Activated naive CD8-positive, alpha-beta T cell treated with anti-CD3 and anti-CD28 coated beads, Interleukin-2, amount 10 ng/mL, durations not matched to agents 7 days and 5 days (primary cell): ENCODE results near the gene CD300LG. TPM values are rescaled to one million over a fixed set of nuclear protein-coding genes. Genes with fewer than 3 reads are reported as not detected.
"Not testable (repeated sequence)": the region's sequence is repeated elsewhere in the genome, so short reads cannot be mapped to it uniquely, and the experiment has no call there.

ENCODE experiments used
- ATAC-seq: fragments of 150-1000 bp; cut with Tn5 transposase; one replicate; pipeline ENCODE4 v1.10.0; 2021; ENCODE audit warnings: low read depth, moderate library complexity
- POLR2A ChIA-PET: fragments of 350-600 bp; sonication (Branson Sonifier 250); formaldehyde crosslinking; loops from one replicate; lab custom pipeline; 2021; ENCODE audit warnings: antibody characterized with exemption; lab: Charles Lee
- DNase-seq: peaks from one replicate; pipeline ENCODE4 v3.0.0; 2021
- H3K27ac Mint-ChIP-seq: one replicate; pipeline ENCODE4 v1.8.0; 2022; ENCODE audit warnings: mild to moderate bottlenecking, mixed read lengths
- H3K27me3 Mint-ChIP-seq: one replicate; pipeline ENCODE4 v1.8.0; 2022; ENCODE audit warnings: mild to moderate bottlenecking, moderate library complexity, mixed read lengths
- H3K36me3 Mint-ChIP-seq: one replicate; pipeline ENCODE4 v1.8.0; 2021; ENCODE audit warnings: mild to moderate bottlenecking, mixed read lengths
- H3K4me1 Mint-ChIP-seq: one replicate; pipeline ENCODE4 v1.8.0; 2021; ENCODE audit warnings: mixed read lengths
- H3K4me3 Mint-ChIP-seq: one replicate; pipeline ENCODE4 v1.8.0; 2022; ENCODE audit warnings: mild to moderate bottlenecking, moderate library complexity, mixed read lengths
- H3K9me3 Mint-ChIP-seq: one replicate; pipeline ENCODE4 v1.8.0; 2021; ENCODE audit warnings: mixed read lengths
- total RNA-seq, 2 experiments: library from RNA; stranded (reverse); gene quantifications; one replicate each; pipeline ENCODE4 v1.2.3, GENCODE V29; 2021

Gene CD300LG
- total RNA-seq, 2 experiments from 2014 or later = not detected

GRCh38 chr17:43832168-43832975 lies 14.6 kb upstream of the CD300LG start:
- DNase-seq (peak; percentile 39), ATAC-seq (no peak)
- no peak overlapping the region for H3K27ac Mint-ChIP-seq
- peaks cover 3% of the 10 kb centered on the region for H3K9me3 Mint-ChIP-seq
- H3K4me3 Mint-ChIP-seq = peak overlapping the region; percentile 58
- peaks cover 2% of the 10 kb centered on the region for H3K36me3 Mint-ChIP-seq
- H3K27me3 Mint-ChIP-seq = peaks cover 59% of the 10 kb centered on the region
- POLR2A ChIA-PET = no interaction called here
- peaks cover 5% of the 10 kb centered on the region for H3K4me1 Mint-ChIP-seq

GRCh38 chr17:43832976-43833829 lies 13.8 kb upstream of the CD300LG start, which contains the start of gene MPP3:
Gene MPP3 (minus strand): TSS chr17:43833146. CDS start chr17:43831906, 1,240 bp downstream.
- Mint-ChIP-seq H3K27me3 (peaks cover 60% of the 10 kb centered on the region), H3K36me3 (peaks cover 2% of the 10 kb centered on the region), H3K27ac (no peak within 1 kb of the TSS), H3K4me3 (peak within 1 kb of the TSS; percentile 64), H3K4me1 (peaks cover 5% of the 10 kb centered on the region), H3K9me3 (peaks cover 3% of the 10 kb centered on the region)
- POLR2A ChIA-PET = no interaction called here
- DNase-seq (peak; percentile 60), ATAC-seq (peak; percentile 80)

- DNase-seq (no peak), ATAC-seq (no peak)
- Mint-ChIP-seq H3K36me3 (peaks cover 2% of the 10 kb centered on the region), H3K4me1 (peaks cover 5% of the 10 kb centered on the region), H3K9me3 (peaks cover 3% of the 10 kb centered on the region), H3K27me3 (peaks cover 61% of the 10 kb centered on the region), H3K4me3 (no peak overlapping the region), H3K27ac (no peak overlapping the region)
- POLR2A ChIA-PET = no interaction called here
Observed at GRCh38 chr17:43834106-43834505, 12.9 kb upstream of the CD300LG start.

GRCh38 chr17:43839670-43840108 lies 7.3 kb upstream of the CD300LG start:
- no peaks in the 10 kb centered on the region for H3K9me3 Mint-ChIP-seq
- ATAC-seq = no peak
- H3K27ac Mint-ChIP-seq = no peak overlapping the region
- no peak overlapping the region for H3K4me3 Mint-ChIP-seq
- H3K36me3 Mint-ChIP-seq = no peaks in the 10 kb centered on the region
- POLR2A ChIA-PET = no interaction called here
- no peak for DNase-seq
- H3K4me1 Mint-ChIP-seq = no peaks in the 10 kb centered on the region
- peaks cover 45% of the 10 kb centered on the region for H3K27me3 Mint-ChIP-seq

GRCh38 chr17:43840814-43841213 lies 6.2 kb upstream of the CD300LG start:
- H3K27me3 Mint-ChIP-seq = peaks cover 34% of the 10 kb centered on the region
- no peak overlapping the region for H3K4me3 Mint-ChIP-seq
- no peak overlapping the region for H3K27ac Mint-ChIP-seq
- H3K9me3 Mint-ChIP-seq = no peaks in the 10 kb centered on the region
- ATAC-seq (no peak), DNase-seq (no peak)
- POLR2A ChIA-PET = no interaction called here
- no peaks in the 10 kb centered on the region for H3K4me1 Mint-ChIP-seq
- no peaks in the 10 kb centered on the region for H3K36me3 Mint-ChIP-seq

- DNase-seq (no peak), ATAC-seq (no peak)
- POLR2A ChIA-PET = no interaction called here
- H3K36me3 Mint-ChIP-seq = no peaks in the 10 kb centered on the region
- H3K9me3 Mint-ChIP-seq = no peaks in the 10 kb centered on the region
- no peak overlapping the region for H3K4me3 Mint-ChIP-seq
- H3K27me3 Mint-ChIP-seq = peaks cover 29% of the 10 kb centered on the region
- peaks cover 2% of the 10 kb centered on the region for H3K4me1 Mint-ChIP-seq
- H3K27ac Mint-ChIP-seq = no peak overlapping the region
Observed at GRCh38 chr17:43841282-43841681, 5.7 kb upstream of the CD300LG start.

- H3K4me1 Mint-ChIP-seq, POLR2A ChIA-PET: not testable (repeated sequence)
Observed at GRCh38 chr17:43842091-43842974, 4.6 kb upstream of the CD300LG start.

GRCh38 chr17:43842975-43843325 lies 4.0 kb upstream of the CD300LG start:
- DNase-seq (no peak), ATAC-seq (no peak)
- Mint-ChIP-seq H3K4me3 (no peak overlapping the region), H3K9me3 (no peaks in the 10 kb centered on the region), H3K36me3 (no peaks in the 10 kb centered on the region), H3K27me3 (peaks cover 17% of the 10 kb centered on the region), H3K27ac (no peak overlapping the region), H3K4me1 (peaks cover 3% of the 10 kb centered on the region)
- POLR2A ChIA-PET = no interaction called here

More at GRCh38 chr17:43842091-43842974, 4.6 kb upstream of the CD300LG start:
- H3K9me3 Mint-ChIP-seq, H3K4me3 Mint-ChIP-seq, H3K27ac Mint-ChIP-seq, ATAC-seq, DNase-seq, H3K36me3 Mint-ChIP-seq: not testable (repeated sequence)
- H3K27me3 Mint-ChIP-seq = peaks cover 20% of the 10 kb centered on the region

- no peaks in the 10 kb centered on the region for H3K9me3 Mint-ChIP-seq
Observed at GRCh38 chr17:43844241-43844640, 2.7 kb upstream of the CD300LG start.

GRCh38 chr17:43845766-43846165 lies 1.2 kb upstream of the CD300LG start:
- ATAC-seq = no peak
- no peak for DNase-seq
- Mint-ChIP-seq H3K27me3 (peaks cover 10% of the 10 kb centered on the region), H3K4me3 (no peak overlapping the region), H3K4me1 (peaks cover 3% of the 10 kb centered on the region), H3K27ac (no peak overlapping the region), H3K36me3 (no peaks in the 10 kb centered on the region), H3K9me3 (no peaks in the 10 kb centered on the region)
- POLR2A ChIA-PET = no interaction called here

More at GRCh38 chr17:43844241-43844640, 2.7 kb upstream of the CD300LG start:
- H3K27ac Mint-ChIP-seq = no peak overlapping the region
- H3K4me1 Mint-ChIP-seq = peaks cover 3% of the 10 kb centered on the region
- ATAC-seq (no peak), DNase-seq (no peak)
- peaks cover 16% of the 10 kb centered on the region for H3K27me3 Mint-ChIP-seq
- POLR2A ChIA-PET = no interaction called here
- no peaks in the 10 kb centered on the region for H3K36me3 Mint-ChIP-seq
- H3K4me3 Mint-ChIP-seq = no peak overlapping the region

GRCh38 chr17:43846221-43846712 lies 709 bp upstream of the CD300LG start:
- Mint-ChIP-seq H3K27ac (no peak overlapping the region), H3K4me3 (no peak overlapping the region), H3K9me3 (no peaks in the 10 kb centered on the region), H3K4me1 (peaks cover 3% of the 10 kb centered on the region), H3K36me3 (no peaks in the 10 kb centered on the region), H3K27me3 (peaks cover 8% of the 10 kb centered on the region)
- ATAC-seq (peak; percentile 93), DNase-seq (peak; percentile 87)
- POLR2A ChIA-PET = no interaction called here

- H3K9me3 Mint-ChIP-seq = no peaks in the 10 kb centered on the region
- DNase-seq = no peak
- H3K27me3 Mint-ChIP-seq = no peaks in the 10 kb centered on the region
- POLR2A ChIA-PET = interaction anchor here (0.5 kb wide), 1 partner anchor 31 kb away, joined by 3 read pairs; no protein-coding TSS in a partner anchor
- no peak for ATAC-seq
- no peaks in the 10 kb centered on the region for H3K36me3 Mint-ChIP-seq
- peaks cover 3% of the 10 kb centered on the region for H3K4me1 Mint-ChIP-seq
- no peak overlapping the region for H3K4me3 Mint-ChIP-seq
- no peak overlapping the region for H3K27ac Mint-ChIP-seq
Observed at GRCh38 chr17:43848601-43849000, 1.6 kb downstream of the CD300LG start.
